ENCODE results near the gene RASA4B. TPM values are rescaled to one million over a fixed set of nuclear protein-coding genes. Genes with fewer than 3 reads are reported as not detected.

RASA4B gene
- total RNA-seq, 4 donors from 2014 or later, result 10.5 to 56.1 (median 32.3) TPM

DNA sequence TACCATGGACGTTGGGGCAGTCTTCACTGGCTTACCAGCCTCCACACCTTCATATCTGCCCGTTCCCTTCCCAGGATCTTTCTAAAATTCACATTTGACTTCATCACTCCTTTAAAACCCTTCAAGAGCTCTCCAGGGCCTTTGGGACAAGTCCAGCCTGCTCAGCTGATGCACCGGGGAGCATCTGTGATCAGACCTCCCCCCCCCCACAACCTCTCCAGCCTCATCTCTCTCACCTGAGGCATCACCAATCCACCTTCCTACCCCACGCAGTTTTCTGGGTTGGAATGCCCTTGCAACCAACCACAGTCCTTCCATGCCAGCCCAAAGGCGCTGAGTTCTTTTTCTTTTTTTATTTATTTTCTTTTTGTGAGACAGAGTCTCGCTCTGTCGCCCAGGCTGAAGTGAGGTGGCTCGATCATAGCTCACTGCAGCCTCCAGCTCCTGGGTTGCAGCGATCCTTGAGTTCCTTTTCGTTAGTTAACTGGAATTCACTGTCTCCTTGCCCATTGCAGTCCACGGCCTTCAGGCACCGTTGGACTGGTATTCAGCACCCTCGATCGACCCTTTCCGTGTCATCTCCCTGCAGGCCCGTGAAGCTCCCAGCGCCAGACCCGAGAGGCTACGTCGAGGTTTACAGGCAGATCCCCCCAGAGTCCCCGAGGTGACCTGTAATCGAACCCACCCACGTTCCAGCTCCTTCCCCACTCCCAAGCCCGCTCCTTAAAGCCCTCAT, 53.6 kb downstream of the RASA4B start:
- Histone ChIP-seq H3K9me3 (no peaks in the 10 kb centered on the region), H3K4me3 (peak overlapping the region; percentile 52 to 92 (median 71)), H3K36me3 (peaks cover 0 to 34% (median 0%) of the 10 kb centered on the region in 3 donors), H3K27ac (peak overlapping the region in 3 of 4 donors; percentile 57 to 82 (median 74)), H3K4me1 (peaks cover 0 to 41% (median 17%) of the 10 kb centered on the region in 4 donors), H3K27me3 (no peaks in the 10 kb centered on the region)
- no peak for DNase-seq (ENCODE audit: low spot score in 2 of 2)
- TF ChIP-seq, protein P1, sequence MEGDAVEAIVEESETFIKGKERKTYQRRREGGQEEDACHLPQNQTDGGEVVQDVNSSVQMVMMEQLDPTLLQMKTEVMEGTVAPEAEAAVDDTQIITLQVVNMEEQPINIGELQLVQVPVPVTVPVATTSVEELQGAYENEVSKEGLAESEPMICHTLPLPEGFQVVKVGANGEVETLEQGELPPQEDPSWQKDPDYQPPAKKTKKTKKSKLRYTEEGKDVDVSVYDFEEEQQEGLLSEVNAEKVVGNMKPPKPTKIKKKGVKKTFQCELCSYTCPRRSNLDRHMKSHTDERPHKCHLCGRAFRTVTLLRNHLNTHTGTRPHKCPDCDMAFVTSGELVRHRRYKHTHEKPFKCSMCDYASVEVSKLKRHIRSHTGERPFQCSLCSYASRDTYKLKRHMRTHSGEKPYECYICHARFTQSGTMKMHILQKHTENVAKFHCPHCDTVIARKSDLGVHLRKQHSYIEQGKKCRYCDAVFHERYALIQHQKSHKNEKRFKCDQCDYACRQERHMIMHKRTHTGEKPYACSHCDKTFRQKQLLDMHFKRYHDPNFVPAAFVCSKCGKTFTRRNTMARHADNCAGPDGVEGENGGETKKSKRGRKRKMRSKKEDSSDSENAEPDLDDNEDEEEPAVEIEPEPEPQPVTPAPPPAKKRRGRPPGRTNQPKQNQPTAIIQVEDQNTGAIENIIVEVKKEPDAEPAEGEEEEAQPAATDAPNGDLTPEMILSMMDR (IDR thresholded peaks at IDR 0.05), result no peak
- TF ChIP-seq EP300 (IDR thresholded peaks at IDR 0.05) (no peak), POLR2A (IDR thresholded peaks at IDR 0.05) (no peak)
- WGBS, 2 donors, result 12 to 15% methylated on average over 24 of the region's 24 CpGs

DNA sequence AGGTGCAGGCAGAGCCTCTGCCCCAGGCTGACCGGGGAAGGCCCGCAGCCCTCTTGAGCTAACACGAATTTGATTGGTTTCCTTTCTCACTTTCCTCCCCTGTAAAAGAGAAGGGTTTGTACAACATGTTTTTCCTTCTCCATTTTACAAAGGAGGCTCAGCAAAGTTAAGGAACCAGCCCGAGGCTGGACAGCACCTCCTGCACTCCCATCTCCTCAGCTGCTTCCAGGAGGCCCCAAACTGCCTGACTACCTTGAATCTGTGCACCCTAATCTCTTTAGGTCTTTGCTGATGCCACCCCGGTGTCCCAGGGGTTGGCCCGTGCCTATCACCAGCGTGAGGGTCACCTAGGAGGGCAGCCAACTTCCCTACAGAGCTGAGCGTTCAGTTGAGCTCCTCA, 57.1 kb downstream of the RASA4B start:
- H3K36me3 ChIP-seq, result peaks cover 0 to 51% (median 3%) of the 10 kb centered on the region in 3 donors

DNA sequence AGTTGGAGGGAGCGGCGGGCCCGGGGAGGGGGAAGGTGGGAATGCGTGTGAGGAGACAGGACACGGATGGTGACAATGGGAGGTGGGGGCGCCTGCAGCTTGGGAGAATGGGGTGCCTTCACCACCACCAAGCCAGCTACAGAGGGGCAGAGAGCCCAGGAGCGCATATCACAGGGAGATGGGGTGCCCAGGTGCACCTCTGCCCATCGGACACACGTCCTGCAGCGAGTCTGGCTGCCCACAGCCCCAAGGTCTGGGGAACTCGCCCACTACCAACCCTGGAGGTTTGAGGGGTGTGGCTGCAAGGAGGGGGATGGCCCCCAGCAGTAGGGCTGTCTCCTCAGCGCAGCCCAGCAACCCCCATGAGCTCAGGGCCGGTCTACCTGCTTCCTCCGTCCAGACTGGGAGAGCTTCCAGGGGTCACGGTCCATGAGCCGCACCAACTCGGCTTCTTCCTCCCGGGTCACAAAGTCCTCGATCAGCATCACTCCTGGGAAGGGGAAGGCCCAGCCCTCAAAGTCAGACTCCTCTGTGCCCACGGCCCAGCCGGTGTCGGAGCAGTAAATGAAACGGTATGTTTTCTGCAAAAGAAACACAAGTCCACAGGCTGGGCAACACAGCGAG, 58.2 kb downstream of the RASA4B start:
- H3K27ac ChIP-seq, result no peak overlapping the region
- peaks cover 0 to 25% (median 10%) of the 10 kb centered on the region in 4 donors for H3K4me1 ChIP-seq
- 89 to 94% methylated on average over 21 to 24 of the region's 24 CpGs for WGBS, 2 donors
- H3K9me3 ChIP-seq, result no peaks in the 10 kb centered on the region
- TF ChIP-seq POLR2A (IDR thresholded peaks at IDR 0.05) (no peak), EP300 (IDR thresholded peaks at IDR 0.05) (no peak)
- TF ChIP-seq, protein P1 (IDR thresholded peaks at IDR 0.05), result no peak
- peaks cover 0 to 62% (median 3%) of the 10 kb centered on the region in 3 donors for H3K36me3 ChIP-seq
- DNase-seq (ENCODE audit: low spot score in 2 of 2), result no peak
- H3K4me3 ChIP-seq, result no peak overlapping the region
- no peaks in the 10 kb centered on the region for H3K27me3 ChIP-seq

More for the DNA sequence above, 57.1 kb downstream of the RASA4B start:
- TF ChIP-seq, protein P1 (IDR thresholded peaks at IDR 0.05), result no peak
- no peak for TF ChIP-seq POLR2A (IDR thresholded peaks at IDR 0.05)
- TF ChIP-seq EP300 (IDR thresholded peaks at IDR 0.05), result no peak
- H3K27me3 ChIP-seq, result no peaks in the 10 kb centered on the region
- H3K9me3 ChIP-seq, result no peaks in the 10 kb centered on the region
- peaks cover 0 to 26% (median 10%) of the 10 kb centered on the region in 4 donors for H3K4me1 ChIP-seq
- H3K27ac ChIP-seq, result no peak overlapping the region
- WGBS, 2 donors, result 83% methylated on average over 8 of the region's 8 CpGs
- no peak for DNase-seq (ENCODE audit: low spot score in 2 of 2)
- no peak overlapping the region for H3K4me3 ChIP-seq

DNA sequence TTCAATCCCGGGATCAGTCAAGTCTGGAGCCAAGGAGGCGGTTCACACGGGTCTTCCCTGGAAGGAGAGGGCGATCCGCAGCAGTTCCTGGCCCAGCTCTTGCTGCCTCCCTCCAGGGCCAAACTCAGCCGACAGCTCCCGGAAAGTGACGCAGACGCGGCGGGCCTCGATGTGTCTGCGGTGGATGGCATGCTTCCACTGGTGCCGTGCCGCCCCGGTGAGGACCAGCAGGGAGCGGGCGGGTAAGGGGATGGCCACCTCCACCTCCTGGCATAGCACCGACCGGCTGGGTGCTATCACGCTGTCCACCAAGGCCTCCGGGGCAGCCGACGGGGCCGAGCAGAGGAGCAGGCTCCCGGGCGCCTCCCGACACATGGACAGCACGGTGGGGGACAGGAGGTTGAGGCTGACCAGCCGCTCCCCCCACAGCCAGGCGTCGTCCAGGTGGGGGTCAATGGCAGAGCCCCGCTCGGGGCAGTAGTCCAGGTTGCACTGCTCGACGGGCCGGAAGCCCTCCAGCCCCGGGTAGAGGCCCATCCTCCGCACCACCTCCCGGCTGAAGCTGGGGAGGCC, 60.1 kb downstream of the RASA4B start:
- H3K9me3 ChIP-seq, result no peaks in the 10 kb centered on the region
- DNase-seq (ENCODE audit: low spot score in 2 of 2), result no peak
- 92 to 94% methylated on average over 20 to 22 of the region's 40 CpGs for WGBS, 2 donors
- H3K27me3 ChIP-seq, result no peaks in the 10 kb centered on the region
- H3K4me3 ChIP-seq, result no peak overlapping the region
- TF ChIP-seq POLR2A (IDR thresholded peaks at IDR 0.05), result no peak
- TF ChIP-seq, protein P1 (IDR thresholded peaks at IDR 0.05), result no peak
- no peak for TF ChIP-seq EP300 (IDR thresholded peaks at IDR 0.05)
- peaks cover 0 to 75% (median 3%) of the 10 kb centered on the region in 3 donors for H3K36me3 ChIP-seq
- peaks cover 0 to 7% (median 0%) of the 10 kb centered on the region in 4 donors for H3K4me1 ChIP-seq
- H3K27ac ChIP-seq, result no peak overlapping the region

DNA sequence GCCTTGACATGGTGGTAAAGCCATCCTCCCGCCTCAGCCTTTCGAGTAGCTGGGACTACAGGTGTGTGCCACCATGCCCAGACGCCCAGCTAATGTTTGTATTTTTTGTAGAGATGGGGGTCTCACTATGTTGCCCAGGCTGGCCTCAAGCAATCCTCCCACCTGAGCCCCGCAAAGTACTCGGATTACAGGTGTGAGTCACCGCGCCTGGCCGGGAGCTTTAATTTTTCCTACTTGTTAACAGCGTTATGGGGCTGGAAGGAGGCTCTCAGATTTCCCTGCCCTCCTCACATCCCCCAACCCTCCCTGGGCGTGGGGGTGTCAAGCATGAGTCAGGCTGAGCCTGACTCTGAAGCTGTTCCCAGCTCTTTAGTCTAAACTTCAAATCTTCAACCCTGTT, 61.2 kb downstream of the RASA4B start:
- Histone ChIP-seq H3K4me1 (no peaks in the 10 kb centered on the region), H3K4me3 (no peak overlapping the region), H3K27me3 (no peaks in the 10 kb centered on the region), H3K36me3 (peaks cover 0 to 77% (median 3%) of the 10 kb centered on the region in 3 donors), H3K27ac (no peak overlapping the region), H3K9me3 (no peaks in the 10 kb centered on the region)
- TF ChIP-seq, protein P1 (IDR thresholded peaks at IDR 0.05), result no peak
- TF ChIP-seq EP300 (IDR thresholded peaks at IDR 0.05), result no peak
- 85 to 87% methylated on average over 10 of the region's 10 CpGs for WGBS, 2 donors
- DNase-seq (ENCODE audit: low spot score in 2 of 2), result no peak

All from tibial nerve (tissue), 4 donors.